ENCODE data around the gene TCN1. TPM values are rescaled to one million over a fixed set of nuclear protein-coding genes. Genes with fewer than 3 reads are reported as not detected.
"Not testable (repeated sequence)": the region's sequence is repeated elsewhere in the genome, so short reads cannot be mapped to it uniquely, and the experiment has no call there.

The TCN1 gene
- polyA plus RNA-seq (ENCODE audit: low read depth in 6 of 6) = not detected

- Mint-ChIP-seq H3K27me3 (peaks cover 3 to 10% (median 7%) of the 10 kb centered on the region in 3 donors), H3K36me3 (peaks cover 2 to 7% of the 10 kb centered on the region in 2 donors), H3K9me3 (peaks cover 0 to 16% (median 8%) of the 10 kb centered on the region in 7 donors), H3K4me1 (peaks cover 0 to 3% (median 0%) of the 10 kb centered on the region in 3 donors), H3K4me3 (no peak within 1 kb of the TSS), H3K27ac (no peak within 1 kb of the TSS)
- no peak for DNase-seq
- no peak for ATAC-seq (ENCODE audit: low read depth in 2 of 2)
These were observed at the start of gene TCN1 for GRCh38 chr11:59866397-59866796. TCN1 (minus strand) TSS chr11:59866487; CDS start chr11:59866470, 17 bp downstream.

- not testable (repeated sequence) for ATAC-seq (ENCODE audit: low read depth in 2 of 2); H3K27ac Mint-ChIP-seq; H3K4me1 Mint-ChIP-seq; H3K36me3 Mint-ChIP-seq; H3K4me3 Mint-ChIP-seq; DNase-seq; H3K27me3 Mint-ChIP-seq
- H3K9me3 Mint-ChIP-seq = peaks cover 0 to 15% (median 7%) of the 10 kb centered on the region in 7 donors
These were observed 37.3 kb upstream of the TCN1 start for GRCh38 chr11:59903569-59903968.

GRCh38 chr11:59901306-59901705, 35.0 kb upstream of the TCN1 start:
- peaks cover 0 to 8% (median 0%) of the 10 kb centered on the region in 3 donors for H3K27me3 Mint-ChIP-seq
- DNase-seq = no peak

GRCh38 chr11:59900366-59901126, 34.3 kb upstream of the TCN1 start:
- Mint-ChIP-seq H3K36me3 (no peaks in the 10 kb centered on the region), H3K4me1 (no peaks in the 10 kb centered on the region), H3K4me3 (no peak overlapping the region), H3K9me3 (peaks cover 0 to 8% (median 4%) of the 10 kb centered on the region in 7 donors), H3K27ac (no peak overlapping the region), H3K27me3 (peaks cover 0 to 9% (median 4%) of the 10 kb centered on the region in 3 donors)
- DNase-seq (no peak), ATAC-seq (ENCODE audit: low read depth in 2 of 2) (no peak)

More at GRCh38 chr11:59901306-59901705, 35.0 kb upstream of the TCN1 start:
- H3K4me1 Mint-ChIP-seq = no peaks in the 10 kb centered on the region
- ATAC-seq (ENCODE audit: low read depth in 2 of 2) = no peak
- no peak overlapping the region for H3K27ac Mint-ChIP-seq
- no peaks in the 10 kb centered on the region for H3K36me3 Mint-ChIP-seq
- peaks cover 0 to 16% (median 5%) of the 10 kb centered on the region in 7 donors for H3K9me3 Mint-ChIP-seq
- no peak overlapping the region for H3K4me3 Mint-ChIP-seq

- ATAC-seq (ENCODE audit: low read depth in 2 of 2) = no peak
- no peak overlapping the region for H3K27ac Mint-ChIP-seq
- H3K27me3 Mint-ChIP-seq = peaks cover 0 to 13% (median 9%) of the 10 kb centered on the region in 3 donors
- no peaks in the 10 kb centered on the region for H3K4me1 Mint-ChIP-seq
- no peak overlapping the region for H3K4me3 Mint-ChIP-seq
- DNase-seq = no peak
- no peaks in the 10 kb centered on the region for H3K36me3 Mint-ChIP-seq
- peaks cover 0 to 5% (median 2%) of the 10 kb centered on the region in 7 donors for H3K9me3 Mint-ChIP-seq
These were observed 33.2 kb upstream of the TCN1 start for GRCh38 chr11:59899532-59899931.

- DNase-seq (no peak), ATAC-seq (ENCODE audit: low read depth in 2 of 2) (no peak)
- no peak overlapping the region for H3K27ac Mint-ChIP-seq
- H3K4me1 Mint-ChIP-seq = no peaks in the 10 kb centered on the region
- H3K4me3 Mint-ChIP-seq = no peak overlapping the region
- no peaks in the 10 kb centered on the region for H3K36me3 Mint-ChIP-seq
- peaks cover 0 to 5% (median 2%) of the 10 kb centered on the region in 7 donors for H3K9me3 Mint-ChIP-seq
- H3K27me3 Mint-ChIP-seq = peaks cover 0 to 13% (median 9%) of the 10 kb centered on the region in 3 donors
These were observed 32.4 kb upstream of the TCN1 start for GRCh38 chr11:59898650-59899049.

GRCh38 chr11:59898046-59898445, 31.8 kb upstream of the TCN1 start:
- H3K36me3 Mint-ChIP-seq = no peaks in the 10 kb centered on the region
- H3K27me3 Mint-ChIP-seq = peaks cover 0 to 13% (median 9%) of the 10 kb centered on the region in 3 donors
- no peaks in the 10 kb centered on the region for H3K4me1 Mint-ChIP-seq
- ATAC-seq (ENCODE audit: low read depth in 2 of 2) (no peak), DNase-seq (no peak)
- no peak overlapping the region for H3K27ac Mint-ChIP-seq
- H3K9me3 Mint-ChIP-seq = peaks cover 0 to 5% (median 0%) of the 10 kb centered on the region in 7 donors
- H3K4me3 Mint-ChIP-seq = no peak overlapping the region

GRCh38 chr11:59894616-59895015, 28.3 kb upstream of the TCN1 start:
- H3K4me1 Mint-ChIP-seq = no peaks in the 10 kb centered on the region
- no peak for DNase-seq
- H3K36me3 Mint-ChIP-seq = peaks cover 7 to 8% of the 10 kb centered on the region in 2 donors
- no peak overlapping the region for H3K27ac Mint-ChIP-seq
- no peak for ATAC-seq (ENCODE audit: low read depth in 2 of 2)
- peaks cover 5 to 20% (median 12%) of the 10 kb centered on the region in 7 donors for H3K9me3 Mint-ChIP-seq
- peaks cover 0 to 13% (median 9%) of the 10 kb centered on the region in 3 donors for H3K27me3 Mint-ChIP-seq
- no peak overlapping the region for H3K4me3 Mint-ChIP-seq

GRCh38 chr11:59891781-59892181, 25.5 kb upstream of the TCN1 start:
- peaks cover 9 to 16% (median 9%) of the 10 kb centered on the region in 3 donors for H3K27me3 Mint-ChIP-seq
- H3K4me3 Mint-ChIP-seq = no peak overlapping the region
- no peak for ATAC-seq (ENCODE audit: low read depth in 2 of 2)
- peaks cover 19 to 46% (median 34%) of the 10 kb centered on the region in 7 donors for H3K9me3 Mint-ChIP-seq
- DNase-seq = no peak
- peaks cover 20 to 21% of the 10 kb centered on the region in 2 donors for H3K36me3 Mint-ChIP-seq
- no peaks in the 10 kb centered on the region for H3K4me1 Mint-ChIP-seq
- H3K27ac Mint-ChIP-seq = no peak overlapping the region

- ATAC-seq (ENCODE audit: low read depth in 2 of 2); DNase-seq: not testable (repeated sequence)
These were observed 20.9 kb upstream of the TCN1 start for GRCh38 chr11:59887156-59887555.

GRCh38 chr11:59883597-59883996, 17.3 kb upstream of the TCN1 start:
- no peaks in the 10 kb centered on the region for H3K4me1 Mint-ChIP-seq
- DNase-seq (no peak), ATAC-seq (ENCODE audit: low read depth in 2 of 2) (no peak)
- peaks cover 2 to 4% of the 10 kb centered on the region in 2 donors for H3K36me3 Mint-ChIP-seq
- peaks cover 9 to 33% (median 22%) of the 10 kb centered on the region in 7 donors for H3K9me3 Mint-ChIP-seq
- no peak overlapping the region for H3K4me3 Mint-ChIP-seq
- H3K27me3 Mint-ChIP-seq = peaks cover 0 to 6% (median 0%) of the 10 kb centered on the region in 3 donors
- H3K27ac Mint-ChIP-seq = no peak overlapping the region

More at GRCh38 chr11:59887156-59887555, 20.9 kb upstream of the TCN1 start:
- not testable (repeated sequence) for H3K27ac Mint-ChIP-seq, H3K4me1 Mint-ChIP-seq, H3K4me3 Mint-ChIP-seq
- H3K36me3 Mint-ChIP-seq = peaks cover 20 to 21% of the 10 kb centered on the region in 2 donors
- peaks cover 0 to 16% (median 0%) of the 10 kb centered on the region in 3 donors for H3K27me3 Mint-ChIP-seq
- peaks cover 23 to 57% (median 42%) of the 10 kb centered on the region in 7 donors for H3K9me3 Mint-ChIP-seq

- ATAC-seq (ENCODE audit: low read depth in 2 of 2) (no peak), DNase-seq (no peak)
- Mint-ChIP-seq H3K9me3 (no peaks in the 10 kb centered on the region), H3K4me3 (no peak overlapping the region), H3K27ac (no peak overlapping the region), H3K4me1 (no peaks in the 10 kb centered on the region), H3K27me3 (peaks cover 0 to 12% (median 4%) of the 10 kb centered on the region in 3 donors), H3K36me3 (no peaks in the 10 kb centered on the region)
These were observed 13.3 kb upstream of the TCN1 start for GRCh38 chr11:59879567-59879966.

GRCh38 chr11:59878575-59878974, 12.3 kb upstream of the TCN1 start, which contains the start of gene OOSP3:
OOSP3 (plus strand) TSS chr11:59878782; CDS start chr11:59878809, 27 bp downstream.
- Mint-ChIP-seq H3K4me1 (no peaks in the 10 kb centered on the region), H3K36me3 (no peaks in the 10 kb centered on the region), H3K27me3 (peaks cover 0 to 12% (median 4%) of the 10 kb centered on the region in 3 donors), H3K27ac (no peak within 1 kb of the TSS), H3K4me3 (no peak within 1 kb of the TSS), H3K9me3 (no peaks in the 10 kb centered on the region)
- DNase-seq (no peak), ATAC-seq (ENCODE audit: low read depth in 2 of 2) (no peak)

GRCh38 chr11:59877784-59878183, 11.5 kb upstream of the TCN1 start:
- no peaks in the 10 kb centered on the region for H3K36me3 Mint-ChIP-seq
- no peaks in the 10 kb centered on the region for H3K4me1 Mint-ChIP-seq
- H3K4me3 Mint-ChIP-seq = no peak overlapping the region
- H3K27me3 Mint-ChIP-seq = peaks cover 0 to 12% (median 4%) of the 10 kb centered on the region in 3 donors
- H3K27ac Mint-ChIP-seq = no peak overlapping the region
- H3K9me3 Mint-ChIP-seq = no peaks in the 10 kb centered on the region
- ATAC-seq (ENCODE audit: low read depth in 2 of 2) (no peak), DNase-seq (no peak)
